Activated CD4-positive, alpha-beta T cell treated with anti-CD3 and anti-CD28 coated beads for 24 hours (primary cell): ENCODE measurements around the gene ACADVL.

Experiments used
- DNase-seq, 2 donors: peaks; one replicate each; pipeline ENCODE4 v3.0.0-alpha.2; 2020; ENCODE audit warnings: low read depth in 2 of 2

The ACADVL gene

GRCh38 chr17:7191571-7192270 is 28.0 kb upstream of the ACADVL start:
- DNase-seq, result no peak

GRCh38 chr17:7192271-7192937 is 27.3 kb upstream of the ACADVL start:
- no peak for DNase-seq

- DNase-seq, result no peak
Observed at GRCh38 chr17:7195971-7196370, 23.8 kb upstream of the ACADVL start.

GRCh38 chr17:7196651-7197401 is 22.9 kb upstream of the ACADVL start:
- no peak for DNase-seq

- no peak for DNase-seq
Observed at GRCh38 chr17:7203391-7203790, 16.3 kb upstream of the ACADVL start.

GRCh38 chr17:7204336-7204735 is 15.4 kb upstream of the ACADVL start:
- DNase-seq, result no peak

- peak; percentile 78 to 92 for DNase-seq
Observed at GRCh38 chr17:7204828-7205461, 14.8 kb upstream of the ACADVL start.

GRCh38 chr17:7205561-7205960 is 14.2 kb upstream of the ACADVL start:
- no peak for DNase-seq

- DNase-seq, result no peak
Observed at GRCh38 chr17:7207120-7208001, 12.4 kb upstream of the ACADVL start.

GRCh38 chr17:7208027-7208571 is 11.6 kb upstream of the ACADVL start:
- no peak for DNase-seq

- no peak for DNase-seq
Observed at GRCh38 chr17:7208754-7209460, 10.8 kb upstream of the ACADVL start.

- no peak for DNase-seq
Observed at GRCh38 chr17:7211491-7212273, 8.1 kb upstream of the ACADVL start.

- no peak for DNase-seq
Observed at GRCh38 chr17:7213895-7214299, 5.8 kb upstream of the ACADVL start.

- DNase-seq, result peak; percentile 99 to 100
Observed at GRCh38 chr17:7214300-7215135, 5.2 kb upstream of the ACADVL start.

- DNase-seq, result no peak
Observed at GRCh38 chr17:7215136-7215638, 4.6 kb upstream of the ACADVL start.

GRCh38 chr17:7215652-7216180 is 4.0 kb upstream of the ACADVL start:
- DNase-seq, result no peak

GRCh38 chr17:7216242-7217112 is 3.3 kb upstream of the ACADVL start:
- no peak for DNase-seq
